B cell (primary cell): ENCODE measurements around the gene CIDEC. TPM values are rescaled to one million over a fixed set of nuclear protein-coding genes. Genes with fewer than 3 reads are reported as not detected.

Experiments used
- ATAC-seq: fragments of 200-7000 bp; cut with Tn5 transposase; one replicate; pipeline ENCODE4 v1.10.0; 2021; ENCODE audit warnings: low read depth, mild to moderate bottlenecking, moderate number of reproducible peaks, moderate library complexity
- CTCF ChIA-PET: fragments of 350-600 bp; sonication (Branson Sonifier 250); formaldehyde crosslinking; loops from one replicate; lab custom pipeline; 2021; ENCODE audit warnings: antibody characterized with exemption, inconsistent platforms; lab: Charles Lee
- POLR2A ChIA-PET: fragments of 350-600 bp; sonication (Branson Sonifier 250); formaldehyde crosslinking; loops from one replicate; lab custom pipeline; 2021; ENCODE audit warnings: antibody characterized with exemption; lab: Charles Lee
- DNase-seq: peaks from one replicate; pipeline ENCODE4 v3.0.0; 2013
- H2AFZ ChIP-seq: 2 replicates; pipeline ENCODE4 v1.6.1; 2012; ENCODE audit warnings: mild to moderate bottlenecking, low read depth, low read length; ENCODE audit not compliant: insufficient read depth, poor library complexity, severe bottlenecking
- H3K27ac ChIP-seq, 2 donors: 1 replicate in 1 of 2; 2 replicates in 1 of 2; pipeline ENCODE4 v1.5.1; 2012 to 2013; ENCODE audit warnings: low read length in 2 of 2, mild to moderate bottlenecking in 2 of 2, moderate library complexity in 1 of 2
- H3K27me3 ChIP-seq, 4 experiments: fragments of 200-600 bp in 1 of 4; sonication (generic) in 1 of 4; replicated peaks in 1 of 4; 1 replicate in 2 of 4; 2 replicates in 2 of 4; pipeline versions ENCODE4 v1.6.1 to v1.7.0; 2013 to 2016; ENCODE audit warnings: low read length in 3 of 4, mild to moderate bottlenecking in 2 of 4, mixed read lengths in 1 of 4, moderate library complexity in 1 of 4; ENCODE audit not compliant: insufficient read depth in 4 of 4, control insufficient read depth in 3 of 4; ENCODE audit errors: control extremely low read depth in 1 of 4
- H3K36me3 ChIP-seq, 2 experiments: replicated peaks in 1 of 2; 1 replicate in 1 of 2; 2 replicates in 1 of 2; pipeline versions ENCODE4 v1.6.1 to v1.7.1; 2013; ENCODE audit warnings: low read length in 1 of 2; ENCODE audit not compliant: insufficient read depth in 2 of 2, control insufficient read depth in 1 of 2; ENCODE audit errors: control extremely low read depth in 1 of 2, extremely low read depth in 1 of 2
- H3K4me1 ChIP-seq, 2 donors: fragments of 200-600 bp in 1 of 2; sonication (generic) in 1 of 2; 1 replicate in 1 of 2; 2 replicates in 1 of 2; pipeline versions ENCODE4 v1.5.1 to v1.6.1; 2013 to 2017; ENCODE audit warnings: low read length in 2 of 2; ENCODE audit not compliant: control insufficient read depth in 2 of 2, insufficient read depth in 2 of 2
- H3K4me2 ChIP-seq: replicated peaks from 2 replicates; pipeline ENCODE3; 2012; ENCODE audit warnings: mild to moderate bottlenecking, low read depth, low read length; ENCODE audit not compliant: poor library complexity, severe bottlenecking
- H3K4me3 ChIP-seq, 5 experiments: fragments of 200-600 bp in 1 of 5; sonication (generic) in 1 of 5; 1 replicate in 3 of 5; 2 replicates in 2 of 5; pipeline versions ENCODE4 v1.5.1 to v1.7.0; 2011 to 2016; ENCODE audit warnings: low read length in 4 of 5, mild to moderate bottlenecking in 4 of 5, low read depth in 2 of 5, control low read depth in 1 of 5, moderate library complexity in 1 of 5; ENCODE audit not compliant: insufficient read depth in 1 of 5; ENCODE audit errors: control extremely low read depth in 1 of 5, extremely low read depth in 1 of 5
- H3K79me2 ChIP-seq: fragments of 200-600 bp; sonication (generic); one replicate; pipeline ENCODE4 v1.6.0; 2016; ENCODE audit warnings: low read length; ENCODE audit not compliant: control insufficient read depth, insufficient read depth
- H3K9ac ChIP-seq: fragments of 200-600 bp; sonication (generic); 2 replicates; pipeline ENCODE4 v1.6.1; 2017; ENCODE audit warnings: mild to moderate bottlenecking, low read length, moderate library complexity
- H3K9me3 ChIP-seq, 3 donors: one replicate each; pipeline versions ENCODE4 v1.6.1 to v1.7.1; 2013; ENCODE audit warnings: low read length in 2 of 3; ENCODE audit not compliant: control insufficient read depth in 2 of 3, insufficient read depth in 1 of 3; ENCODE audit errors: control extremely low read depth in 1 of 3
- H4K20me1 ChIP-seq: 2 replicates; pipeline ENCODE4 v1.6.0; 2012; ENCODE audit warnings: mild to moderate bottlenecking, low read length; ENCODE audit not compliant: insufficient read depth, control insufficient read depth, poor library complexity, severe bottlenecking
- H3K27ac Mint-ChIP-seq: one replicate; pipeline ENCODE4 v1.8.0; 2021; ENCODE audit warnings: mixed read lengths
- H3K27me3 Mint-ChIP-seq: one replicate; pipeline ENCODE4 v1.8.0; 2021; ENCODE audit warnings: mixed read lengths
- H3K4me1 Mint-ChIP-seq: one replicate; pipeline ENCODE4 v1.8.0; 2021; ENCODE audit warnings: mixed read lengths
- H3K4me3 Mint-ChIP-seq: one replicate; pipeline ENCODE4 v1.8.0; 2021; ENCODE audit warnings: mixed read lengths
- H3K9me3 Mint-ChIP-seq: one replicate; pipeline ENCODE4 v1.8.0; 2022; ENCODE audit warnings: mixed read lengths; ENCODE audit not compliant: insufficient read depth
- CTCF ChIP-seq: fragments of 200-600 bp; IDR thresholded peaks from one replicate; pipeline ENCODE4 v1.8.0; 2022; ENCODE audit warnings: antibody characterized with exemption, mild to moderate bottlenecking
- EZH2 ChIP-seq: IDR thresholded peaks from 2 replicates; pipeline ENCODE4 v1.6.1; 2012; ENCODE audit warnings: borderline replicate concordance, low read depth, mild to moderate bottlenecking, moderate library complexity, low read length; ENCODE audit not compliant: insufficient read depth, poor library complexity, severe bottlenecking
- WGBS: methylation state at CpG from one replicate; pipeline ENCODE4 v1.1.5; 2013; ENCODE audit warnings: missing lambda C conversion rate; ENCODE audit not compliant: insufficient coverage; 5-methylcytosine and 5-hydroxymethylcytosine counted together
- intact Hi-C: fragments of 100-400 bp; cut with micrococcal nuclease; formaldehyde crosslinking; loops from one replicate; pipeline ENCODE4 v1.10.0; 2022
- polyA plus RNA-seq: library from polyadenylated mRNA; depleted of rRNA; stranded (reverse); fragments of >200 nt; gene quantifications from 2 replicates; pipeline ENCODE4 v1.2.3, GENCODE V29; 2012
- total RNA-seq, 2 donors: library from RNA; stranded (reverse); fragments of 120-200 nt in 1 of 2; gene quantifications; 1 replicate in 1 of 2; 2 replicates in 1 of 2; pipeline versions ENCODE4 v1.2.3 to v1.2.4, GENCODE V29; 2013 to 2022

CIDEC gene
- total and polyA plus RNA-seq, 2 donors (not counting 1 experiment from before 2014, with no cell fraction given), result not detected

DNA sequence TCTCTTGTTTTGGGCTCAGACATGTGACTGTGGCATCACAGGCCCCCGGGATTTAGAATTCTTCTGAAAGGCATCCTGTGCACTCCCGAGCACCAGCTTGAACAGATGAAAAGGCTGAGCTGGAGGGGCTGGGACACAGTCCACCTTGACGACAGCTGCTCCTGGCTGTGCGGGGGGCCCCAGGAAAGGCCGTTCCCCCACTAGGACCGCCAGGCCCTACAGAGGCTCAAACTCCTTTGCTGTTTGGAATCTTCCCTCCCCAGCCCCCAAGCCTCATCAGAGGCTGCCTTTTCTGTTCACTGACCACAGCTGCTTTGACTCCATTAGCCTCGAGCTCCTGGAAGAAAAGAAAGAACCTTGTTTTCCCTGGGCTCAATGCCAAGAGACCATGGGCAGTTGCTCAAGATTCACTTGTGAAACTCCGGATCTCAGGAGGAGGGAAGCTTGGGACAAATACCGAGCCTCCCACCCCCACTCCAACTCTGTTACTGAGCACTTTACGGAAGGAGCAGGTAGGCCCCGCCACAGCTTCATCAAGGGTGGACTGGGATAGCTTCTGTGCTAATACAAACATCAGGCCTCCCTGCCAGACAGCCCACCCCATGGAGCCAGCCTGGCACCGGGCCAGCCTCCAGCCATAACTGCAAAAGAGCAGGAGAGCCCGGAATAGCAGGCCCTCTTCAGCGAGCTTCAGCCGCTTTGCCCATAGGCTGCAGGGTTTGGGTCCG, 15.7 kb downstream of the CIDEC start:
- DNase-seq (no peak), ATAC-seq (no peak)
- no peaks in the 10 kb centered on the region for H3K9me3 Mint-ChIP-seq
- Histone ChIP-seq H3K4me2 (no peak overlapping the region), H3K4me1 (peaks cover 6 to 8% of the 10 kb centered on the region in 2 donors), H3K79me2 (no peaks in the 10 kb centered on the region), H2AFZ (no peak overlapping the region), H3K9me3 (no peaks in the 10 kb centered on the region), H3K27ac (no peak overlapping the region), H4K20me1 (no peaks in the 10 kb centered on the region), H3K36me3 (no peaks in the 10 kb centered on the region), H3K27me3 (peaks cover 0 to 22% (median 6%) of the 10 kb centered on the region in 4 experiments), H3K9ac (no peak overlapping the region), H3K4me3 (no peak overlapping the region)
- ChIA-PET POLR2A (no interaction called here), CTCF (interaction anchor here (1.2 kb wide), 1 partner anchor 84 kb away, joined by 4 read pairs; no protein-coding TSS in a partner anchor)
- WGBS, result 88% methylated on average over 14 of the region's 16 CpGs
- intact Hi-C loops, result no loop called here
- peaks cover 5% of the 10 kb centered on the region for H3K27me3 Mint-ChIP-seq
- no peak overlapping the region for H3K4me3 Mint-ChIP-seq
- TF ChIP-seq CTCF, result no peak
- TF ChIP-seq EZH2, result no peak
- no peaks in the 10 kb centered on the region for H3K4me1 Mint-ChIP-seq
- no peak overlapping the region for H3K27ac Mint-ChIP-seq

DNA sequence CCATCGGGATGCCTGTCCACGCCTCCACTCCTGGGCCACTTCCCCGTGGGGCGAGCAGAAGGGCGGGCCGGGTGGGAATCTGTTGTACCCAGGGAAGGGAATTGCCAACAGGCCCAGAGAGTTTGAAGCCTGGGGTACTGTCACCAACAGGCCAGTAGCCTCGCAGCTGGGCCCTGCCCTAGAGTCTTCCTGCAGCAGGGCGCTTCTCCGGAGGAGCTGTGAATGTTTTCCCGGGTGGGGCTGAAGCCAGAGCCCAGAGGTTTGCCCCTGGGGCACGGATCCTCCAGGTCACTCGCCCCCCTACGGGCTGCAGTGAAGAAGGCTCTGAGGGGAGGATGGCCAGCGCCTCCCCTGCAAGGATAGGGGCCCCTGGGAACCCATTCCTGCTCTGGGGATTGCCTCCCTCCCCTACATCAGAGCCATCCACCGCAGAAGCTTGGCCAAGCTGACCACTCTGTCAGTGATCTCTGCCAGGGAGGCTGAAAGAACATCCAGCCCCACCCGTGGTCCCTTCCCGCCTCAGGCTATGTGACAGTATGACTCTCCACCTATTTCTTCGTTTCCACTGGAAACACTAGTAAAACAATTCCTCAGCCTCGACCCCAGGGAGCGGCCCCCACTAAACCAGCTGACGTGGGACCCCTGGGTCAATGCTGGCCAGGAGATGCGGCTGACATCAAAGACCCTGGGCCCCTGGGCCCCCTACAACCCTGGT, 16.8 kb downstream of the CIDEC start:
- H3K4me2 ChIP-seq, result peak overlapping the region; percentile 68
- 85% methylated on average over 21 of the region's 22 CpGs for WGBS
- H3K27ac ChIP-seq, result no peak overlapping the region
- no peaks in the 10 kb centered on the region for H3K9me3 ChIP-seq
- Mint-ChIP-seq H3K27ac (no peak overlapping the region), H3K9me3 (no peaks in the 10 kb centered on the region), H3K4me1 (no peaks in the 10 kb centered on the region), H3K4me3 (no peak overlapping the region), H3K27me3 (peaks cover 5% of the 10 kb centered on the region)
- ChIA-PET POLR2A (no interaction called here), CTCF (no interaction called here)
- peaks cover 0 to 22% (median 6%) of the 10 kb centered on the region in 4 experiments for H3K27me3 ChIP-seq
- ATAC-seq, result no peak
- TF ChIP-seq CTCF (no peak), EZH2 (no peak)
- no peak overlapping the region for H3K4me3 ChIP-seq
- H3K79me2 ChIP-seq, result no peaks in the 10 kb centered on the region
- no peak for DNase-seq
- no peaks in the 10 kb centered on the region for H4K20me1 ChIP-seq
- H2AFZ ChIP-seq, result peak overlapping the region; percentile 65
- intact Hi-C loops, result no loop called here
- H3K36me3 ChIP-seq, result no peaks in the 10 kb centered on the region
- peaks cover 6 to 8% of the 10 kb centered on the region in 2 donors for H3K4me1 ChIP-seq
- no peak overlapping the region for H3K9ac ChIP-seq
